Esophagus muscularis mucosa (tissue), 4 donors: Measurements from ENCODE around the gene NFASC. TPM values are rescaled to one million over a fixed set of nuclear protein-coding genes. Genes with fewer than 3 reads are reported as not detected.

Experiments
- DNase-seq: peaks from one replicate; pipeline ENCODE4 v3.0.0-alpha.2; 2017; ENCODE audit errors: extremely low spot score
- H3K27ac ChIP-seq, 4 donors: fragments of 200-600 bp; sonication (generic); replicated peaks in 1 of 4; 1 replicate in 3 of 4; 2 replicates in 1 of 4; pipeline ENCODE4 v1.5.1; 2016 to 2019; ENCODE audit warnings: mild to moderate bottlenecking in 1 of 4
- H3K27me3 ChIP-seq, 4 donors: fragments of 200-600 bp; sonication (generic); one replicate each; pipeline versions ENCODE4 v1.5.1 to v1.6.0; 2016 to 2019
- H3K36me3 ChIP-seq, 4 donors: fragments of 200-600 bp; sonication (generic); one replicate each; pipeline ENCODE4 v1.5.1; 2016 to 2019
- H3K4me1 ChIP-seq, 4 donors: fragments of 200-600 bp; sonication (generic); one replicate each; pipeline ENCODE4 v1.5.1; 2016 to 2019
- H3K4me3 ChIP-seq, 4 donors: fragments of 200-600 bp; sonication (generic); 1 replicate in 2 of 4; 2 replicates in 2 of 4; pipeline ENCODE4 v1.5.1; 2016 to 2019; ENCODE audit warnings: mild to moderate bottlenecking in 4 of 4, moderate library complexity in 1 of 4
- H3K9me3 ChIP-seq, 4 donors: fragments of 200-600 bp; sonication (generic); 1 replicate in 3 of 4; 2 replicates in 1 of 4; pipeline ENCODE4 v1.5.1; 2016 to 2019
- EP300 ChIP-seq: sonication (generic); formaldehyde crosslinking; IDR thresholded peaks from one replicate; pipeline ENCODE4 v1.6.1; 2017; ENCODE audit warnings: antibody characterized with exemption
- POLR2A ChIP-seq: fragments of 450-650 bp; IDR thresholded peaks from one replicate; pipeline ENCODE4 v1.6.1; 2017; ENCODE audit warnings: antibody characterized with exemption, moderate library complexity, mild to moderate bottlenecking, low read depth
- POLR2AphosphoS5 ChIP-seq, 2 donors: sonication (generic); formaldehyde crosslinking; IDR thresholded peaks; one replicate each; pipeline ENCODE4 v1.6.1; 2017; ENCODE audit warnings: antibody characterized with exemption in 2 of 2
- WGBS: methylation state at CpG from one replicate; pipeline ENCODE4 v1.1.5; 2018; 5-methylcytosine and 5-hydroxymethylcytosine counted together
- intact Hi-C: fragments of 100-400 bp; cut with DNase I; formaldehyde crosslinking; loops from one replicate; pipeline ENCODE4 v1.15.1; 2023
- total RNA-seq, 4 donors: library from RNA; depleted of rRNA; stranded (reverse); fragments of >200 nt; gene quantifications; one replicate each; pipeline versions ENCODE4 v1.1.0 to v1.2.1, GENCODE V29; 2016
- TF ChIP-seq, protein P1 (sequence below), 3 experiments: fragments of 200-600 bp in 2 of 3; fragments of 450-650 bp in 1 of 3; sonication (generic) in 2 of 3; IDR thresholded peaks; one replicate each; pipeline ENCODE4 v1.5.1; 2017 to 2019; ENCODE audit warnings: antibody characterized with exemption in 3 of 3, mild to moderate bottlenecking in 2 of 3, moderate library complexity in 1 of 3

NFASC gene
- total RNA-seq, 4 donors from 2014 or later: 31.1 to 122 (median 64.7) TPM

DNA sequence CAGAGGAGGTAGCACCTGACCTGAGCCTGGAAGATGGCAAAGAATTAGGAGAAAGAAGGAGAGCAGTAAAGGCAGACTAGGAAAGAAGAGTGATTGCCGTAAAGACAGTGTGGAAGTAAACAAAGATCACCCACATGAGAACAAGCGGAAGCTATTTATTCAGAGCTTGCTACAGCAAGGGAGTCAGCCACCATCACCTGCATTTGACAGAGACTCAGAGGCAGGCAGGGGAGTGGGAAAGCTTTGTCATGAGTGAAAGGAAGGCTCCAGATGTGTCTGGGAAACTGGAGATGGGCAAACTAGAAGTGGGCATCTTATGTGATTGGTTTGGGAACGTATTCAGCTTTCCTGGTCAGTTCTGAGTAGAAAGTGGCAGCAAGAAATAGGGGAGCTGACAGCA is 64.5 kb downstream of the NFASC start:
- 79% methylated on average over 3 of the region's 3 CpGs for WGBS
- H3K27ac ChIP-seq: no peak overlapping the region
- H3K4me1 ChIP-seq: peaks cover 0 to 6% (median 2%) of the 10 kb centered on the region in 4 donors
- no peak for TF ChIP-seq POLR2A
- TF ChIP-seq EP300: no peak
- TF ChIP-seq, protein P1, sequence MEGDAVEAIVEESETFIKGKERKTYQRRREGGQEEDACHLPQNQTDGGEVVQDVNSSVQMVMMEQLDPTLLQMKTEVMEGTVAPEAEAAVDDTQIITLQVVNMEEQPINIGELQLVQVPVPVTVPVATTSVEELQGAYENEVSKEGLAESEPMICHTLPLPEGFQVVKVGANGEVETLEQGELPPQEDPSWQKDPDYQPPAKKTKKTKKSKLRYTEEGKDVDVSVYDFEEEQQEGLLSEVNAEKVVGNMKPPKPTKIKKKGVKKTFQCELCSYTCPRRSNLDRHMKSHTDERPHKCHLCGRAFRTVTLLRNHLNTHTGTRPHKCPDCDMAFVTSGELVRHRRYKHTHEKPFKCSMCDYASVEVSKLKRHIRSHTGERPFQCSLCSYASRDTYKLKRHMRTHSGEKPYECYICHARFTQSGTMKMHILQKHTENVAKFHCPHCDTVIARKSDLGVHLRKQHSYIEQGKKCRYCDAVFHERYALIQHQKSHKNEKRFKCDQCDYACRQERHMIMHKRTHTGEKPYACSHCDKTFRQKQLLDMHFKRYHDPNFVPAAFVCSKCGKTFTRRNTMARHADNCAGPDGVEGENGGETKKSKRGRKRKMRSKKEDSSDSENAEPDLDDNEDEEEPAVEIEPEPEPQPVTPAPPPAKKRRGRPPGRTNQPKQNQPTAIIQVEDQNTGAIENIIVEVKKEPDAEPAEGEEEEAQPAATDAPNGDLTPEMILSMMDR (IDR thresholded peaks at IDR 0.05): no peak
- no peak for TF ChIP-seq POLR2AphosphoS5 (IDR thresholded peaks at IDR 0.05)
- H3K9me3 ChIP-seq: no peaks in the 10 kb centered on the region
- H3K36me3 ChIP-seq: peaks cover 0 to 8% (median 2%) of the 10 kb centered on the region in 4 donors
- intact Hi-C loops: no loop called here
- no peak overlapping the region for H3K4me3 ChIP-seq
- no peaks in the 10 kb centered on the region for H3K27me3 ChIP-seq
- no peak for DNase-seq

DNA sequence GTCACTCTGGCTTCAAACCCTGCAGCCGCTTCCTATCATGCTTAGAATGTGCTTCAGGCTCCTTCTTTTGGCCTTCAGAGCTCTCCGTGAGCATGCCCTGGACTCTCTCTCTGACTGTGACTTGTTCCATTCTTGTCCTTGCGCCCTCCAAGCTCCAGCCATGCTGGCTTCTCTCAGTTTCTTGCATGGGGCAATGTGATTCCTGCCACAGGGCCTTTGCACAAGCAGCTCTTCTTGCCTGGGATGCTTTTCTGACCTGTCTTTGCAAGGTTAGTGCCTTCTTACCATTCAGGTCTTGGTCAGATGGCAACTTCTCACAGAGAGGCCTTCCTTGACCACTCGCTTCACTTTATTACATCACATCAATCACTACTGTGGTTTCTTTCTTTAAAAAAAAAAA is 66.1 kb downstream of the NFASC start:
- Histone ChIP-seq H3K27ac (no peak overlapping the region), H3K36me3 (peaks cover 0 to 8% (median 1%) of the 10 kb centered on the region in 4 donors), H3K4me3 (no peak overlapping the region), H3K4me1 (peaks cover under 1 to 14% (median 4%) of the 10 kb centered on the region in 4 donors), H3K27me3 (no peaks in the 10 kb centered on the region), H3K9me3 (no peaks in the 10 kb centered on the region)
- DNase-seq: no peak
- intact Hi-C loops: no loop called here
- TF ChIP-seq POLR2A (no peak), EP300 (no peak), POLR2AphosphoS5 (IDR thresholded peaks at IDR 0.05) (no peak)
- TF ChIP-seq, protein P1 (IDR thresholded peaks at IDR 0.05): no peak
- WGBS: 82% methylated on average over 4 of the region's 4 CpGs

DNA sequence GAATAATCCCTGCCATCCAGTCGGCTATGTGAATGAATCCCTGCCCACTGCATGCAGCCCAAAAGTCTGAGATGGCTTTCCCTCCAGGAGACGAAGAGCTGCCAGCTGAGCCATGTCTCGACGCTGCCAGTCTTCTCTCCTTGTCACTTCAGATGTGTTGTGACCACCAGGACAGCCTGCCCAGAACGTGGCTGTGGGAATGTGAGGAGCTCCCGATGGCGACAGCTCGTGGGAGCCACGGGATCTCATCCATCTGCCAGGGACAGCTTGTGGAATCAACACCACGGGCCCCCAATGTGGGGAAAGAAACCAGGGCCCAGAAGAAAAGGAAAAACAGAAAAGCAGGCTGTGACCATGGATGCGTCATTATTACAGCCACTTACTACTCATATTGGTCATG is 67.2 kb downstream of the NFASC start:
- 77% methylated on average over 11 of the region's 11 CpGs for WGBS
- intact Hi-C loops: no loop called here
- DNase-seq: no peak

DNA sequence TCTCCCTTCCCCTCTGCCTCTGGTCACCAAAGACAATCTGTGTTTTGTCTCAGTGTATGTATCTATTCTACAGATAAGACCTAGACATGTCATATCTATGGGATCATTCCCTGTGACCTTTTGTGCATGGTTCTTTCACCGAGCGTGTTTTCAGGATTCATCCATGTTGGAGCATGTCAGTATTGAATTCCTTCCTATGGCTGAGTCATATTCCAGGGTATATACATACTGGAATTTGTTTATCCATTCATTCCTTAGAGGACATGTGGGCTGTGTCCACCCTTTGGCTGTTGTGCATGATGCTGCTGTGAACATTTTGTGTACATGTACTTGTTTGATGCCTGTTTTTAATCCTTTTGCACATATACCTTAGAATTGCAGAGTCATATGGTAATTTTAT is 69.9 kb downstream of the NFASC start:
- no peaks in the 10 kb centered on the region for H3K27me3 ChIP-seq
- H3K4me3 ChIP-seq: no peak overlapping the region
- intact Hi-C loops: loop anchor here (5.0 kb wide), 2 partner anchors 113 to 373 kb away; no protein-coding TSS in a partner anchor
- TF ChIP-seq POLR2A: no peak
- no peak for TF ChIP-seq POLR2AphosphoS5 (IDR thresholded peaks at IDR 0.05)
- TF ChIP-seq EP300: no peak
- DNase-seq: no peak
- H3K9me3 ChIP-seq: no peaks in the 10 kb centered on the region
- peaks cover 4 to 28% (median 5%) of the 10 kb centered on the region in 4 donors for H3K4me1 ChIP-seq
- peaks cover 0 to 19% (median 4%) of the 10 kb centered on the region in 4 donors for H3K36me3 ChIP-seq
- peak overlapping the region in 1 of 4 donors; percentile 64 for H3K27ac ChIP-seq
- WGBS: 58% methylated on average over 2 of the region's 2 CpGs

More for the DNA sequence above, 67.2 kb downstream of the NFASC start:
- Histone ChIP-seq H3K4me1 (peaks cover 4 to 25% (median 5%) of the 10 kb centered on the region in 4 donors), H3K36me3 (peaks cover 0 to 8% (median 0%) of the 10 kb centered on the region in 4 donors), H3K27me3 (no peaks in the 10 kb centered on the region), H3K27ac (no peak overlapping the region), H3K4me3 (no peak overlapping the region), H3K9me3 (no peaks in the 10 kb centered on the region)
- TF ChIP-seq EP300: no peak
- TF ChIP-seq, protein P1 (IDR thresholded peaks at IDR 0.05): no peak
- no peak for TF ChIP-seq POLR2A
- no peak for TF ChIP-seq POLR2AphosphoS5 (IDR thresholded peaks at IDR 0.05)

DNA sequence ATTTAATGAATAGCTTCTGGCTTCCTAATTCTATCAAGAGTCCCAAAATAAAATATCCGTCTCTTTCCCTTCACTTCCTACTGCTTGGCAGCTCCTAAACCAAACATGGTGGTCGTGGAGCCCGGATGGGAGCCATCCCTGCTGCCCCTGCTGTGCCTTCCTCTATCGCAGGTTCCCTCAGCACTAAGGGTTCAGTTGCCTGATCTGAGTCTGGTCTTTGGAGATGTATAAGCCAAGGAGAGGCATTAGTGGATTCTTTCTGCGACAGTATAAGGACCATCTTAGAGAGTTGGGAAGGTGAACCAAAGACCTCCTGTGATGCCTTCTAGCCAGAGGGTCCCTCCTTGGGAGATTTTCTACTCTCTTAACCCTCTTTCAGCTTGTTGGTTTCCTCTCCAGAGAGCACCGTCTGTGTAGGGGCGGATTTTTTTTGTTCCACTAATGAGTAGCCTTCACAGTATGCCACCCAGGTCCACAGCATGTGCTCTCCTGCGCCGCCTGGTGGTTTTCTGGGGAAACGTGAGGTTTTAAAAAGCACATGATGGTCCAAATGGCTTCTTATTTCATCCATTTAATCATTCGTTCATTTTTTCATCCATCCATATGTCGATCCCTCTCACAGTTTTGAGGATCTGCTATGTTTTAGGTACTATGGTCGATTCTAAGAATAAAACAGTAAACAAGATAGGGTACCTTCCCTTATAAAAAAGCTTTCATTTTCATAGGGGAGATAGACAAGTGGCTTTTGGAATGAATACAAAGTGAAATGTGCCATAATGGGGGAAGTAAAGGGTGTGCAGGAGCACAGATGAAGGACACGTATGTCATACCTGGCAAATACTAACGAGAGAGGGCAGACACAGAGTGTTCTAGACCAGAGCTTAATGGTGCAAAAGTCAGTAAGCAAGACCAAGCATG is 71.0 kb downstream of the NFASC start:
- DNase-seq: no peak
- Histone ChIP-seq H3K36me3 (peaks cover 0 to 25% (median 7%) of the 10 kb centered on the region in 4 donors), H3K27ac (peak overlapping the region; percentile 28 to 64 (median 57)), H3K4me3 (no peak overlapping the region), H3K4me1 (peaks cover 4 to 31% (median 5%) of the 10 kb centered on the region in 4 donors), H3K9me3 (no peaks in the 10 kb centered on the region), H3K27me3 (no peaks in the 10 kb centered on the region)
- intact Hi-C loops: loop anchor here (1.0 to 5.0 kb wide), 3 partner anchors 114 to 374 kb away; no protein-coding TSS in a partner anchor
- TF ChIP-seq EP300 (no peak), POLR2AphosphoS5 (IDR thresholded peaks at IDR 0.05) (peak; percentile 26 to 29)
- TF ChIP-seq, protein P1 (IDR thresholded peaks at IDR 0.05): peak; percentile 92 to 95 (median 93)
- 32% methylated on average over 15 of the region's 15 CpGs for WGBS
